SIG-M5 (cell line): ENCODE results near the gene NOTCH4.
"Not testable (repeated sequence)": the region's sequence is repeated elsewhere in the genome, so short reads cannot be mapped to it uniquely, and the experiment has no call there.

Experiments used
- DNase-seq: peaks from one replicate; lab custom pipeline; 2025; lab: John Stamatoyannopoulos, UW

The NOTCH4 gene

GRCh38 chr6:32223258-32224235 lies at the start of gene NOTCH4:
Gene NOTCH4 (minus strand): TSS chr6:32224067. CDS start chr6:32223928, 139 bp downstream.
- no peak for DNase-seq

- DNase-seq, result no peak
Observed at GRCh38 chr6:32271429-32271828, 47.6 kb upstream of the NOTCH4 start.

- DNase-seq, result not testable (repeated sequence)
Observed at GRCh38 chr6:32268459-32268858, 44.6 kb upstream of the NOTCH4 start.

GRCh38 chr6:32267035-32267434 lies 43.2 kb upstream of the NOTCH4 start:
- no peak for DNase-seq

GRCh38 chr6:32257262-32257661 lies 33.4 kb upstream of the NOTCH4 start:
- not testable (repeated sequence) for DNase-seq

GRCh38 chr6:32255199-32256153 lies 31.6 kb upstream of the NOTCH4 start:
- DNase-seq, result no peak

GRCh38 chr6:32254761-32255198 lies 30.9 kb upstream of the NOTCH4 start:
- DNase-seq, result no peak

GRCh38 chr6:32252331-32253009 lies 28.6 kb upstream of the NOTCH4 start:
- no peak for DNase-seq

- no peak for DNase-seq
Observed at GRCh38 chr6:32249262-32249661, 25.4 kb upstream of the NOTCH4 start.

GRCh38 chr6:32247401-32247800 lies 23.5 kb upstream of the NOTCH4 start:
- no peak for DNase-seq

GRCh38 chr6:32244946-32245398 lies 21.1 kb upstream of the NOTCH4 start:
- no peak for DNase-seq

GRCh38 chr6:32244270-32244669 lies 20.4 kb upstream of the NOTCH4 start:
- no peak for DNase-seq

GRCh38 chr6:32242318-32242813 lies 18.5 kb upstream of the NOTCH4 start:
- DNase-seq, result not testable (repeated sequence)

GRCh38 chr6:32240686-32241085 lies 16.8 kb upstream of the NOTCH4 start:
- DNase-seq, result no peak

GRCh38 chr6:32239462-32239861 lies 15.6 kb upstream of the NOTCH4 start:
- no peak for DNase-seq

- no peak for DNase-seq
Observed at GRCh38 chr6:32234934-32235333, 11.1 kb upstream of the NOTCH4 start.

- no peak for DNase-seq
Observed at GRCh38 chr6:32226434-32226833, 2.6 kb upstream of the NOTCH4 start.

GRCh38 chr6:32224696-32225095 lies 829 bp upstream of the NOTCH4 start:
- no peak for DNase-seq

GRCh38 chr6:32222333-32223230 lies 1.3 kb downstream of the NOTCH4 start:
- no peak for DNase-seq

- DNase-seq, result no peak
Observed at GRCh38 chr6:32220021-32220420, 3.8 kb downstream of the NOTCH4 start.
